GM18498 (cell line): Measurements from ENCODE around the gene VIPR2.
"Not testable (repeated sequence)": the region's sequence is repeated elsewhere in the genome, so short reads cannot be mapped to it uniquely, and the experiment has no call there.

ENCODE experiments used
- ATAC-seq: cut with Tn5 transposase; IDR thresholded peaks from one replicate; pipeline ENCODE4 v1.9.1; 2021; ENCODE audit warnings: mild to moderate bottlenecking, moderate library complexity; ENCODE audit not compliant: unreplicated experiment

Gene VIPR2

DNA sequence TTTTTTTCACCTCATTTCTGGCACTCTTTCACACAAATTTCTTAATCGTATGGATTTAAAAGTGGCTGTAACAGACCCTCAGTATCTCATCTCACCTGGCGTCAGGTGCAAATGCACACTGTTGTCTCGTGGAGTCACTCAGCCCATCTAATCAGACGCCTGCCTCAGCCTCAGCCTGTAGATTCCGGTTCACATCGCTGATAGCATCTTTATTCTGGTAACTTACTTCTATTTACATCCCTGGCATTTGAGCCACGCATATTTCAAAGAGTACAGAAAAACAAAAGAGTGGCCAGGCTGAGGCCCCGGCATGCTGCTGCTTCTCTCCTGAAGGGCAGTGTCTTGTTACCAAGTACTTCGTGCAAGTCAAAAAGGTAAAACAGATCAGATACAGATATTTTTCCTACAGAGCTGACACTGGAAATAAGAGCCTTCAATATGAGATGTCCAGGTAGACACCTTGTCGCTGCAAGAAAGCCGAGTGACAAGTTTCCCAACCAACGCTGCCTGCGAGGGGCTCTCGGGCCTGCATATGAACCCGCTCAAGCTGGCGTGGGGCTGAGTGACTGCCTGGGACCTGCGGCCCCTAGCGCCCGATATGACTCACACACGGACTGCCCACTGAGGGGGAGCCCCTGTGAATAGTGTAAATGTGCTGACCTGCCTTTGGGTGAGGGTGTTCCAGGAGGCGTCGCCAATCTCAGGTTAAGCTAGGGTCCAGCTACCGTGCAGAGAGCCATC, 4.3 kb downstream of the VIPR2 start:
- ATAC-seq: no peak

DNA sequence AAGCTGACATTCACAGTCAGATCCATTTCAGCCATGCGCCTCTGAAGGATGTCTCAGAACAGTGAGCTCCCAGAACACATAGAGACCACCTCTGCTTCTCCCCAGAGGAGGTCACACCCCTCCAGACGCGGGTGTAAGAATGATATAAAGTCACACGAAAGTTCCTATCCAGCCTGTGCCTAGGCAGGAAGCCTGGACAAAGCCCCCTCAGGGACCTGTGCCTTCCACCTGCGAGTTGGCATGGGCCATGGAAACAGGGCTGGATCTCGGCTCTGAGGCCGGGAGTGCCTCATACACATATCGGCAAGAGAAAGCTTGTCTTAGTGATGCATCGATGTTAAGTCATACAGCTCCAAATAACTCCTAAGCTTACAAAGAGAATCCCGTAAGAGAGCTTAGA, 5.0 kb downstream of the VIPR2 start:
- no peak for ATAC-seq

DNA sequence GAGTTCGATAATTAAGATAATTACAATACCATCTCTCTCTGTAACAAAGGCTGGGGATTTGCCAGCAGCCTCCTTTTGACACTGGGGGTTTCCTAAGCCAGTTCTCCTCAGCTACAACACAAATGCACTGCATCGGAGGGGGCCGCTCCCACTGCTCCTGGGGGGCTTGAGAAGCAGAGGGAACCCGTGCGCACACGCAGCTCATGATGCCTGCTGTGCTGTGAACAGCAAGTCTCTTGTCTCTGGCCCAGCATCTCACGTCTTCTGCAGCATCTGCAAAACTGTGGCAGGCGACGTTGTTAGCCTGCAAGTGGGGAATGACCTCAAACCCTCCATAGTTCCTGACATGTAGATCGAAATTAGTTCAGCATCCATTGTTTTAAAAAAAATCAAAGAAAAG, 5.5 kb downstream of the VIPR2 start:
- no peak for ATAC-seq

DNA sequence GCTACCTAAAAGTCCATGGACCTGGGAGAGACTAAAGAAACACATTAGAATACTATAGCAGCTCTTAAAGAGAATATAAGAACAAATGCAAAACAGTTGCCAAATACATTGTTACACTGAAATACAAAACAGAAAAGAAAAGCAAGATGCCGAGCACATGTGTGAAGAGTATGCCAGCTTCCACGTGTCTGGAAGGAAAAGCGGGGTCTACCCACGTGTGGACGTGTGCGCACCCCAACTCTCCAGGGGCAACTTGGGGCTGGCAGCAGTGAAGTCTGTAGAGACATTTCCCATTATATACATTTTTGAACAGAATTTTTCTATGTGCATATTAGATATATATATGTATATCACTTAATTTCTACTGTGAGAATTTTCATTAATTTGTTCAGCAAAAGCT, 6.2 kb downstream of the VIPR2 start:
- ATAC-seq: no peak

DNA sequence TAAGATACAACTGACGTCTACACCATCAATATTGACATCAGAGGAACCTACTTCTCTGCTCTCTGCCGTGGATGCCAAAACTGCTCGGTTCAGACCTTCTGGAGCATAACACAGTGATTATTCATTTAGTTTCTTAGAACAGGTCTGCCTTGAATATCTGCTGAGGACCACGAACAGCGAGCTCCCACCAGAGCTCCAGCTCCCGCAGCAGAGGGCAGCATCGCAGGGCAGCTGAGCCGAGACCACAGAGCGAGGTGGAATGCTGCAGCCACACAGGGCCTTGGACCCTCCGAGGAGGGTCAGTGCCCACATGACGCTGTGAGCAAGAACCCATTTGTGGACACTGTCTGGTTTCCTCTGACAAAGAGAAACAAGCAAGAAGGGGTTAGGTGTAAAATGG, 6.8 kb downstream of the VIPR2 start:
- no peak for ATAC-seq

DNA sequence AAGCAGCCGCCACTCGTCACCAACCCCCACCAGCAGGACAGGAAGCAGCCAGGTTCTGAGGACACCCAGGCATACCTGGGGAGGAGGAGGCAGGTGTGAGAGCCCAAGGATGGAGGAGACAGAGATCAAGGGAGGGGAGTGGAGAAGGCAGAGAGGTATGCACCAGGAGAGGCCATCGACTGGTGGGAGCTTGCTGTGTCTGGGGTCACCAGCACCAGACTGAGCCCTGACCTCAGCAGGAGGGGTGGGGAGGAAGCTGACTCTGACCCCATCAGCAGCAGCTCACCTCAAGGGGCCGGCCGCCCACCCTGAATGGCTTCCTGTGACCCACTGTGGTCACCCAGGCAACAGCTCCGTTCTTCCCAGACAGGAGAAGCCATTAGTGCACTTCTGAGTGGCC, 7.8 kb downstream of the VIPR2 start:
- ATAC-seq: no peak

DNA sequence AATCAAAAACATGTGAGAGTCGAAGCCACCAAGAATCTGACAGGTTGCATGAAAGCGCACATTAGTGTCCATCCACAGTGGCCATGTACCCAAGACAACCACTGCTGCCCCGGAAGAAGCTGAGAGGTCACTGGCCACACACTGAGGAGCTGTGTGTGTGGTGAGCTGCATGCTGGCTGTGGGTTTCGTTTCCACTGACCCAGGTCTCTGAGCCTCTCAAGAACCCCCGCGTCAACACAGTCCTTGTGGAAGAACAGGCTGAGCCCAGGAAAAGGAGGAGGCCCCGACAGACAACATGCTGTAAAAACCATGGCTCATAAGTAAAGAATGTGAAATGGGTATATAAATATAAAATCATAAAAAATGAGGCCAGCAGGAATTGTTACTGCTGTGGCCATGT, 8.2 kb downstream of the VIPR2 start:
- ATAC-seq: no peak

DNA sequence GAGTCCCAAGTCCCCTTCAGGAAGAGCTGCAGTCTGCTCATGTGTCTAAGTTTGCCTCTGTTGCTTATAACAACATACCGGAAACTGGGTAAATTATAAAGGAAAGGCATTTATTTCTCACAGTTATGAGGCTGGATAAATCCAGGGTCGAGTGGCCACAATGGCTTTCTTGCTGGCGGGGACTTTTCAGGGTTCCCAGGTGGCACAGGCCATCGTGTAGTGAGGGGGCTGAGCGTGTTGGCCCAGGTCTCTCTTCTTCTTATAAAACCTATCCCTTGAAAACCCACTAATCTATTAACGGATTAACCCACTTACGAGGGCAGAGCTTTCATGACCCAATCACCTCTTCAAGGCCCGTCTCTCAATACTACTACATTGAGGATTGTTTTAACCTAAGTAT, 8.7 kb downstream of the VIPR2 start:
- ATAC-seq: no peak

DNA sequence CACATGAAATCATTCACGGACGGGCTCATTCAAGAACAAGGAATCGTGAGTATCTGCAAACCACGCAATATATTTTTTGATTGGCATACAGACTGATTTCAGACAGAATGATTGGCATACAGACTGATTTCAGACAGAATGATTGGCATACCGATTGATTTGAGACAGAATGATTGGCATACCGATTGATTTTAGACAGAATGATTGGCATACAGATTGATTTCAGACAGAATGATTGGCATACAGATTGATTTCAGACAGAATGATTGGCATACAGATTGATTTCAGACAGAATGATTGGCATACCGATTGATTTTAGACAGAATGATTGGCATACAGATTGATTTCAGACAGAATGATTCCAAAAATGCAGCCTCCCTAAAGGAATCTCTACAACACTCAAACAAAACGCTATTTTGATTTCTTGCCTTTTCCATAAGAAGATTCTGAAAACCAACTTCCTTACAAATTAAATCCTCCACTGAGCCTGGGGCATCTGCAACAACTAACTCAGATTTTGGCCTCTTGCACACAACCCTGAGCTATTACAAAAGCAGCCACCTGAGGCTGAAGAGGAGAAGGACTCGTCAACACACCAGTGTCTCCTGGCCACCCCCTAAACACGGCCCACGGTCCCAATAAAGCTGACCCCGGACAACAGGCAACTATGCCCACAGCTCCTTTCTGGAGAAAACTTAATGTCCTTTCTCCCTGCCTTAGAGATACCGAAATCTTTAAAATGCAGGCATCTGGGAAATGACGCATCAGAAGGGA, 11.8 kb downstream of the VIPR2 start:
- ATAC-seq: not testable (repeated sequence)

DNA sequence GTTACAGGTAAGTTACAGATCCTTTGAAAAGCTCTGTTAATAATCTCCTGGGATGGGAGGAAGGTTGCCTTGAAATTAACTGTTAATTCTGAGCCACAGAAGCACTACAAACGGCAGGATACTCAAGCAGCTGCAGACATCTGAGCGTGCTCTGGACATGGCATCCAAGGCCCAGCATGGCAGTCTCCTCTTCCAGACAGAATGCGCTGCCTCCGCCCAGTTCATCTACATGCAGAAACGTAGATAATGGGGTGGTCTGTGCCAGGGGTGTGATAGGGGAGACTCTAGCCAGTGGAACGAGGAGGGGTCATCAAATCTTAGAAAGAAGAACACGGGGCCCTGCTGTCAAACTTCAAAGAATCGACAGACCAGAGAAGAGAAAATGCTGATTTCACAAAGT, 13.8 kb downstream of the VIPR2 start:
- no peak for ATAC-seq

DNA sequence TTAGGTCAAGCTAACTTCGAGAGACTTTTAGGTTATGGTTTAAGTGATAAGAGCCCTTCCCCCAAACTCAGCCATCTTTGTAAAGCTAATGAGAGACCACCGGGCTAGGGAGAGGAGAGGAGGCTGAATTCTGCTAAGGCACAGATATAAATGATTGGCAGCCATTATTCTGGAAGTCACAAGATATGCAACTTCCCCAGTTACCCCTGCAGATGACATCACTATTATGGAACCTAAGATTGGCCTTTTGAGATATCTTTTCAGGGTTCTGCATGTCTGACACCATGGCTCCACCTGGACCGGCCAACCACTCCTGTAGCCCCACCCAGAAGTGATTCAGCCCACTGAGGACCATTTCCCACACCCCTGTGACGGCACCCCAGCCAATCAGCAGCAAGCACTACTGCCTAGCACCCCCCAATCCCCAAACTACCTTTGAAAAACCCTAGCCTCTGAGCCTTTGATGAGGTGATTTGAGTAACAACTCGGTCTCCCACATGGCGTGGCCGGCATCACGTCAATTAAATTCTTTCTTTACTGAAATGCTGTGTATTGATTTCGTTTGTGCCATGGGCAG, 14.4 kb downstream of the VIPR2 start:
- no peak for ATAC-seq

DNA sequence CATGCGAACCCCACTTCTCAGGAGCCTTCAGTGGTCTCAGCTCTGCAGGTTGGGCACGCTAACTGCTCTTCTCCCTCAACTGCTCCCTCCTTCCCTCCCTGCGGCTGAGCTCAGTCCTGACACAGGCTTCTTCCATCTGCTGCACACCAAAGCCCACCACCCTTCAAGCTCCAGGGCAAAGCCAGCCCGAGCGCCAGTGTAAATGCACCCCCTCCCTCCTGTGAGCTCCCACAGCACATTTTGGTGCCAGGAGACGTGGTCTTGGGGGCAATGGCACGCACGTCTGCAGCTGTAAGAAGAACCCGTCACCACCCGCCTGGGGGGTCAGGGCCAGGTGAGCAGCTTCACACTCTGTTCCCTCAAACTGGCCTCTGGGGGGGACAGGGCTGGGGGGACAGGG, 15.9 kb downstream of the VIPR2 start:
- no peak for ATAC-seq

DNA sequence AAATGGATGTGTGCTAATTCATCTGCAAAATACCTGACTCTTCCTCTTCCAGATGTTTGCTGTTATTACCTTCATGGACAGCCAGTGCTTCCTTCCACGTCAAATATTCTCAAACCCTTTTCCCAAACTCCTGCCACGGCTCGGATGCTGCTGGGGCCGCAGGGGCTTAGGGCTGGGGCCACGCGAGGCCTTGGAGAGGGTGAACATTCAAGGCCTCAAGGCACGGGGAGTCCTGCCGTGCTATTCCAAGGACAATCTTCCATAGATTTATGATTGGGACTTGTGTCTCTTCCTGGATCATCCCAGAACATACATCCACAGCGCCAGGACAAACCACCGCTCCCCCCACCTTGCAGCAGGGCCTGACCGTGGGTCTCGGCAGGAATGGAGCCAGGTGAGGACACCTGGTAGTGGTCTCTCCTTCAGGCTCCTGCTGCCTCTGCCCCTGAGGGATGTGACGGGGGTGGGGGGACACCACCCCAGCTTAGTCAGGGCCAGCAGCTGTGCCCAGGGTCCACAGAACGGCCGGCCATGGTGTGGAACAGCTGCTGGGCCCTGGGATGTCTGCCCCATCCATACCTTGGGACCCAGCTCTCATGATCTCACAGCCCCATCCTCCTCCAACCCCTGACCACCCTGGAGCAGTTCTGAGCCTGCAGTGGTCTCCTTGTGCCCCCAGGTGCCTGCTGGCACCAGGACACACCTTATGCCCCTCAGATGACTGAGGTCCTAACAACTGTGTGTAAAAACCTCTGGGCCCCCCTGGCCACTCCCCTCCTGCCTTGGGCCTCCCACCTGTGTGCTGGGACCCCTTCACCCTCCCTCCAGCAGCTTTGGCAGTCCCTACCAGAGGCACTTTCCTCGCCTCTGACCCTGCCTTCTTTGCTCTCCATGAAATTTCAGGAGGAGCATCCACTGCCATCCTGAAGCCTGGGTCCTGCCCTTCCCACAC, 16.7 kb downstream of the VIPR2 start:
- no peak for ATAC-seq

DNA sequence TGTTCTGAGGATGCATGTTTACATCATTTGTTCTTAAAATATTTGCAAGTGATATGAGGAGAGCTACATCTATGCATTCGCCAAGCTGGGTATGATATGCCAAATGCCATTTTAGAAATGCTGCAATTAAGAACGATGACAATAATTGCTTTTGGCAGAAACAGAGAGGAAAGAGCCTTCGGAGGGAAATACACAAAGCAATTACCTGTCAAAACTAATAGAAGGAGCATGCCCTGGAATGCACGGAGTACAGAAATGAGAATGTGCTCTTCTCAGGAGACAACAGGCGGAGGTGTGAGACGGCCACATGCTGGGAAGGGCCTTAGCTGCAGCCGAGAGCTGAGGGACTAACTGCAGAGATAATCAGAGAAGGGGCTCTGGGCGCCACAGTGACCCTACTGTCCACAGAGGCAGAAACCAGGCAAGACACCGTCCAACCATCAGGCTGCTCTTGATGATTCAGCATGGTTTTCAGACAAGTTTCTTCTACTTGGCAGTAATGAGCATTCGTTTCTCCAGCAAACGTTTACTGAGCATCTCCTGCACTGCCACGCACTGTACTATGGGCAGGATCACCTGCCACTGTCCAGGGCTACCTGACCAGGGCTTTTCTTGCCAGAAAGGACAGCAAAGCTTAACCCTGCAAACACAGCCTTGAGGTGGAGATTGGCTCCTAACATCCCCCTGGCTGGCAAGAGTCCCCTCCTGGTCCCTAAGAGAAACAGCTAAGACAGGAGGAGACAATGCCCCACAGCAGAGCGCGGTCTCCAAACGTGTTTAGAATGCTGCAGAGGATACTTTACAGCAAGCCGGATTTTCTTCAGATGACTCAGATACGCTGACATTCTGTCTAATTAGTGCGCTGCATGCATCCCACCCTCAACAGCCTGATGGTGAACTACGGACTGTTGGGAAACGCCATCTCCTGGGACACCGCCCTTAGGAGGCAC, 18.1 kb downstream of the VIPR2 start:
- no peak for ATAC-seq

DNA sequence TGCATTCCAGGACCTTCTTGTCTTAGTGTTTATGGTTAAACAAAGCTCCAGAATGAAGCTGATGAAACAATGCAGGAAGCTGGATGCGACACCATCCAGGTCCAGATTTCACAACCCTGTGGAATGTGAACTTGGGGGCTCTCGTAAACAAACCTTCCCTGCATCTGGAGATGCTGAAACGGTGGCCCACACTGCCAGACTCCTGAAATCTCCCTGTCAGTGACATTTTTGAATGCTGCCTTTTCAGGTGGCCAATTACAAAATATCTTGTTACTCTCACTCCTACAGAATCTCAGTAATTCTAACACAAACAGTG, 18.8 kb downstream of the VIPR2 start:
- ATAC-seq: no peak

DNA sequence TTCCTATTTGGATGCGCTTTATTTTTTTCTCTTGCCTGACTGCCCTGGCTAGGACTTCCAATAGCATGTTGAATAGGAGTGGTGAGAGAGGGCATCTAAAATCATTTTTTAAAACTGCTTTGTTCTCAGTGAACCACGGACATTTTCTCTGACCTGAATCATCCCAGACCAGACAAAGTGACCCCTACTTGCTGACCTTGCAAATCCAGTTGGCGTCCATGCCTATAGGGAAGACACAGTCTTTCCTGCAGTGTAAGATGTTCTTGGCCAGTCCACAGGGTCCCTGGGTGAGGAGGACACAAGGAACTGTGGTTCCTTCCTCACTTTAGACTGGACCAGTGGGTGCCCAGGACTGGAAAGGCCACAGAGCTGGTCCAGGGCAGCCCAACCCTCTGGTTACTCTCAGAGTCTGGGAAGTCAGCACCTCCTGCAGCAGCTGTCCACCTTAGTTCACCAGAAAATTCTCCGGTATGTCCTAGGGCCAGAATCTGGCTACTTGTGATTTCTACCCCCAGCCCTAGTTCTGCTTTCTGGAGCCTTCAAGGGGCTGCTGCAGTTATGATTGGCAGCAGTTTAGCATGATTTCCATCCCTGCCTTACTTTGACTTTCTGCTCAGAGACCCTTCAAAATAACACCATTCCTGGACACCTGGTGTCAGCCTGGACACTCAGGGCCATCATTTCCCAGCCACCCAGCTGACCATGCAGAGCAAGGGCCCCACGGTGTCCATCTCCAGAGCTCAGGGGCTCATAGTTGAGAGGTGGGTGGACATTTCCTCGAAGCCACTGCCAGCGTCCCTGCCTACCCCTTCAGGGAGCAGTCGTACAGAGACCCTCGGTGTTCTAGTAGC, 19.3 kb downstream of the VIPR2 start:
- ATAC-seq: no peak

DNA sequence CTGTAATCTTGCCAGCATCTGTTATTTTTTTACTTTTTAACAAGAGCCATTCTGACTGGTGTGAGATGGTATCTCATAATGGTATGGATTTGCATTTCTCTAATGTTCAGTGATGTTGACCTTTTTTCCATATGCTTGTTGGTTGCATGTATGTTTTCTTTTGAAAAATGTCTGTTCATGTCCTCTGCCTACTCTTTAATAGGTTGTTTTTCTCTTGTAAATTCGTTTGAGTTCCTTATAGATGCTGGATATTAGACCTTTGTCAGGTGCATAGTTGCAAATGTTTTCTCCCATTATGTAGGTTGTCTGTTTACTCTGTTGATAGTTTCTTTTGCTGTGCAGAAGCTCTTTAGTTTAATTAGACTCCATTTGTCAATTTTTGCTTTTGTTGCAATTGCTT, 20.9 kb downstream of the VIPR2 start:
- not testable (repeated sequence) for ATAC-seq

DNA sequence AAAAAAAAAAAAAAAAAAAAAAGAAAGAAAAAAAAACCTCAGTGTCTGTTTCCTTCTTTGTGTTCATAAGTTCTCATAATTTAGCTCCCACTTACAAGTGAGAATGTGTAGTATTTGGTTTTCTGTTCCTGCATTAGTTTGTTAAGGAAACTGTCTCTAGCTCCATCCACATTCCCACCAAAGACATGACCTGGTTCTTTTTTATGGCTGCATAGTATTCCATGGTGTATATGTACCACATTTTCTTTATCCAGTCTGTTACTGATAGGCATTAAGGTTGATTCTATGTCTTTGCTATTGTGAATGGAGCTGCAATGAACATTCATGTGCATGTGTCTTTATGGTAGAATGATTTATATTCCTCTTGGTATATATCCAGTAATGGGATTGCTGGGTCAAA, 21.4 kb downstream of the VIPR2 start:
- ATAC-seq: not testable (repeated sequence)

DNA sequence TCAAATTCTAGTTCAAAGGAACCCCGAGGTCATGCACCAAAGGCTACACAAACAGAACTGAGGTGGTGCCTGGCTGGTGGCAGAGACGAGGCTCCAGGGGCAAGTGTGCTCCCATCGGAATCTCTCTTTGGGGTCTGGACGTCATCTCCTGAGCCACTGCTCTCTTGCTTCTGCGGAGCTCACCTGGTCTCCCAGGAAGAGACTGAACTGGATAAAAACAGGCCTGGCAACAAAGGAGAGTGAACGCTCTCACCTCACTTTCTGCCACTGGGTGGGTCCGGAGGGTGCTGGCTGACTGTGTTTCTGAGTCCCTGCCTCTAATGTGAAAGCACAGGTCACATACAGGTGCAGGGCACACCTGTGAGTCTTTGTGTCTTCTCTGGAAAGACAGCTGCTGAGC, 22.4 kb downstream of the VIPR2 start:
- ATAC-seq: no peak
